Type B pancreatic cell (in vitro differentiated cells): ENCODE data around the gene CST1. TPM values are rescaled to one million over a fixed set of nuclear protein-coding genes. Genes with fewer than 3 reads are reported as not detected.
A peak's percentile ranks its signal among the peaks of the same experiment; 100 is the strongest.
"Not testable (repeated sequence)": the region's sequence is repeated elsewhere in the genome, so short reads cannot be mapped to it uniquely, and the experiment has no call there.

Experiments
- DNase-seq: peaks from one replicate; pipeline ENCODE4 v3.0.0; 2021; ENCODE audit warnings: mixed read lengths; ENCODE audit not compliant: unreplicated experiment; ENCODE audit errors: extremely low spot score
- H3K27ac Mint-ChIP-seq: 2 replicates; pipeline ENCODE4 v1.8.0; 2021; ENCODE audit warnings: mild to moderate bottlenecking, mixed read lengths
- H3K27me3 Mint-ChIP-seq: 2 replicates; pipeline ENCODE4 v1.8.0; 2021; ENCODE audit warnings: mixed read lengths
- H3K36me3 Mint-ChIP-seq: 2 replicates; pipeline ENCODE4 v1.8.0; 2021; ENCODE audit warnings: mixed read lengths
- H3K4me1 Mint-ChIP-seq: one replicate; pipeline ENCODE4 v1.8.0; 2021; ENCODE audit warnings: mixed read lengths; ENCODE audit not compliant: unreplicated experiment
- H3K4me3 Mint-ChIP-seq: 2 replicates; pipeline ENCODE4 v1.8.0; 2021; ENCODE audit warnings: mild to moderate bottlenecking, mixed read lengths
- H3K9me3 Mint-ChIP-seq: 2 replicates; pipeline ENCODE4 v1.8.0; 2021; ENCODE audit warnings: mixed read lengths
- CTCF ChIP-seq: fragments of 200-600 bp; sonication (generic); conservative IDR thresholded peaks from 2 replicates; pipeline ENCODE4 v1.5.0; 2021; ENCODE audit warnings: antibody characterized with exemption, mild to moderate bottlenecking
- total RNA-seq: library from RNA; stranded (reverse); gene quantifications from 2 replicates; pipeline ENCODE4 v1.2.1, GENCODE V29; 2021; ENCODE audit warnings: low replicate concordance

CST1 gene
- total RNA-seq, 1 donor from 2014 or later: 53.5 TPM

- H3K4me1 Mint-ChIP-seq: no peaks in the 10 kb centered on the region
- no peaks in the 10 kb centered on the region for H3K36me3 Mint-ChIP-seq
- DNase-seq: peak; percentile 42
- no peak overlapping the region for H3K27ac Mint-ChIP-seq
- H3K4me3 Mint-ChIP-seq: no peak overlapping the region
- H3K27me3 Mint-ChIP-seq: peaks cover 6% of the 10 kb centered on the region
- H3K9me3 Mint-ChIP-seq: no peaks in the 10 kb centered on the region
- TF ChIP-seq CTCF: no peak
Measured at GRCh38 chr20:23752481-23753193, 1.9 kb upstream of the CST1 start.

GRCh38 chr20:23752019-23752418 is 1.3 kb upstream of the CST1 start:
- no peaks in the 10 kb centered on the region for H3K9me3 Mint-ChIP-seq
- H3K27me3 Mint-ChIP-seq: no peaks in the 10 kb centered on the region
- H3K4me1 Mint-ChIP-seq: no peaks in the 10 kb centered on the region
- no peak for TF ChIP-seq CTCF
- H3K4me3 Mint-ChIP-seq: no peak overlapping the region
- H3K36me3 Mint-ChIP-seq: no peaks in the 10 kb centered on the region
- peak; percentile 48 for DNase-seq
- H3K27ac Mint-ChIP-seq: no peak overlapping the region

GRCh38 chr20:23749746-23750145 is 989 bp downstream of the CST1 start:
- H3K4me1 Mint-ChIP-seq: no peaks in the 10 kb centered on the region
- no peaks in the 10 kb centered on the region for H3K9me3 Mint-ChIP-seq
- no peaks in the 10 kb centered on the region for H3K27me3 Mint-ChIP-seq
- DNase-seq: no peak
- H3K27ac Mint-ChIP-seq: no peak overlapping the region
- no peak for TF ChIP-seq CTCF
- H3K4me3 Mint-ChIP-seq: no peak overlapping the region
- H3K36me3 Mint-ChIP-seq: no peaks in the 10 kb centered on the region

- not testable (repeated sequence) for H3K27ac Mint-ChIP-seq, H3K36me3 Mint-ChIP-seq, H3K9me3 Mint-ChIP-seq, H3K4me1 Mint-ChIP-seq, H3K27me3 Mint-ChIP-seq, DNase-seq, H3K4me3 Mint-ChIP-seq
Measured at GRCh38 chr20:23748975-23749374, 1.8 kb downstream of the CST1 start.

- not testable (repeated sequence) for H3K27ac Mint-ChIP-seq, H3K27me3 Mint-ChIP-seq, H3K4me3 Mint-ChIP-seq, H3K36me3 Mint-ChIP-seq, H3K4me1 Mint-ChIP-seq, H3K9me3 Mint-ChIP-seq, DNase-seq
Measured at GRCh38 chr20:23747551-23747950, 3.2 kb downstream of the CST1 start.

GRCh38 chr20:23747092-23747491 is 3.6 kb downstream of the CST1 start:
- not testable (repeated sequence) for DNase-seq, H3K4me3 Mint-ChIP-seq, H3K36me3 Mint-ChIP-seq, H3K4me1 Mint-ChIP-seq, H3K27me3 Mint-ChIP-seq, H3K9me3 Mint-ChIP-seq, H3K27ac Mint-ChIP-seq

- DNase-seq: no peak
- Mint-ChIP-seq H3K27me3 (no peaks in the 10 kb centered on the region), H3K4me3 (no peak overlapping the region), H3K4me1 (no peaks in the 10 kb centered on the region), H3K36me3 (no peaks in the 10 kb centered on the region), H3K9me3 (no peaks in the 10 kb centered on the region), H3K27ac (no peak overlapping the region)
- TF ChIP-seq CTCF: no peak
Measured at GRCh38 chr20:23746321-23746720, 4.4 kb downstream of the CST1 start.
